HepG2 (cell line): ENCODE data around the gene SLC23A2.

ENCODE experiments used
- CC2D1A ChIP-seq: sonication (generic); formaldehyde crosslinking; IDR thresholded peaks from 2 replicates; pipeline ENCODE4 v1.8.1; 2023; ENCODE audit warnings: mild to moderate bottlenecking, missing genetic modification reagents
- CEBPB ChIP-seq: IDR thresholded peaks from 2 replicates; pipeline ENCODE4 v1.6.1; 2011; ENCODE audit warnings: low read depth, low read length, improper control_type of control experiment, borderline replicate concordance
- CENPT ChIP-seq: sonication (generic); formaldehyde crosslinking; IDR thresholded peaks from 2 replicates; pipeline ENCODE4 v1.8.0; 2022; ENCODE audit warnings: low read depth, mild to moderate bottlenecking, moderate library complexity, missing genetic modification reagents
- GABPA ChIP-seq, 2 experiments: IDR thresholded peaks; 2 replicates each; pipeline ENCODE4 v1.6.1; 2011 to 2016; ENCODE audit warnings: low read depth in 2 of 2, low read length in 1 of 2, missing biosample characterization in 1 of 2, missing genetic modification characterization in 1 of 2
- KAT2B ChIP-seq: fragments of 150-350 bp; IDR thresholded peaks from 2 replicates; pipeline ENCODE4 v1.6.1; 2014; ENCODE audit warnings: low read depth, low read length, borderline replicate concordance
- U2AF1 ChIP-seq: fragments of 200-400 bp; formaldehyde crosslinking; optimal IDR thresholded peaks from 2 replicates; pipeline ENCODE3; 2017; ENCODE audit warnings: mild to moderate bottlenecking, low read depth, low read length
- TF ChIP-seq, protein P1 (sequence below): sonication (generic); formaldehyde crosslinking; IDR thresholded peaks from 2 replicates; pipeline ENCODE4 v1.5.0; 2020; ENCODE audit warnings: mild to moderate bottlenecking, missing genetic modification reagents, moderate library complexity
- TF ChIP-seq, protein P2 (sequence below): IDR thresholded peaks from 2 replicates; pipeline ENCODE4 v1.6.1; 2016; ENCODE audit warnings: low read depth, borderline replicate concordance

DNA sequence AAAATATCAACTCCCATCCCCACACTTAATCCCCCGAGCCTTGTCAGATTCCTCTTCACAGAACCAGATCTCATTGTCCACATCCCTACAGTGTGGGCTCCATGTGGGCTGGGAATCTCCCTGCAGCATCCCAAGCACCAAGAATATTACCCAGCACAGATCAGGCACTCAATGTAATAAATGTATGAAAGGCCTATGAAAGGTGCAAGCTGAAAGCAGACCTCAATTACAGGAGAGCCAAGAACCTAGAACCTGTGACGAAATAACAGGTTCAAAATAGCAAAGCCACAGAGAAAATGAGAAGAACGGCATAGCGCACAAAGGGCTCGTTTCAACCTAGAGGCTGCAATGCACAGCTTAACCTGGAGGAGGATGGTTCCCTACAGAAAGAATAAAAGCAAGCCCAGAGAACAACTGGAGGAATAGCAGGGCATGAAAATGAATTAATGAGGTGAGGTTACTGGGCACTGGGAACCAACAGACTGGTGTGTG is 3.1 kb downstream of the SLC23A2 start:
- no peak for TF ChIP-seq CEBPB
- TF ChIP-seq CENPT (CRISPR knock-in tag) = no peak
- TF ChIP-seq CC2D1A (CRISPR knock-in tag) = no peak
- TF ChIP-seq, protein P1, sequence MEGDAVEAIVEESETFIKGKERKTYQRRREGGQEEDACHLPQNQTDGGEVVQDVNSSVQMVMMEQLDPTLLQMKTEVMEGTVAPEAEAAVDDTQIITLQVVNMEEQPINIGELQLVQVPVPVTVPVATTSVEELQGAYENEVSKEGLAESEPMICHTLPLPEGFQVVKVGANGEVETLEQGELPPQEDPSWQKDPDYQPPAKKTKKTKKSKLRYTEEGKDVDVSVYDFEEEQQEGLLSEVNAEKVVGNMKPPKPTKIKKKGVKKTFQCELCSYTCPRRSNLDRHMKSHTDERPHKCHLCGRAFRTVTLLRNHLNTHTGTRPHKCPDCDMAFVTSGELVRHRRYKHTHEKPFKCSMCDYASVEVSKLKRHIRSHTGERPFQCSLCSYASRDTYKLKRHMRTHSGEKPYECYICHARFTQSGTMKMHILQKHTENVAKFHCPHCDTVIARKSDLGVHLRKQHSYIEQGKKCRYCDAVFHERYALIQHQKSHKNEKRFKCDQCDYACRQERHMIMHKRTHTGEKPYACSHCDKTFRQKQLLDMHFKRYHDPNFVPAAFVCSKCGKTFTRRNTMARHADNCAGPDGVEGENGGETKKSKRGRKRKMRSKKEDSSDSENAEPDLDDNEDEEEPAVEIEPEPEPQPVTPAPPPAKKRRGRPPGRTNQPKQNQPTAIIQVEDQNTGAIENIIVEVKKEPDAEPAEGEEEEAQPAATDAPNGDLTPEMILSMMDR (CRISPR knock-in tag) = no peak
- no peak for TF ChIP-seq KAT2B
- no peak for TF ChIP-seq U2AF1
- TF ChIP-seq GABPA (IDR thresholded peaks at IDR 0.05; ENCODE audit: low read depth, low read length) = no peak
- no peak for TF ChIP-seq GABPA (CRISPR knock-in tag; IDR thresholded peaks at IDR 0.05; ENCODE audit: low read depth)
- TF ChIP-seq, protein P2, sequence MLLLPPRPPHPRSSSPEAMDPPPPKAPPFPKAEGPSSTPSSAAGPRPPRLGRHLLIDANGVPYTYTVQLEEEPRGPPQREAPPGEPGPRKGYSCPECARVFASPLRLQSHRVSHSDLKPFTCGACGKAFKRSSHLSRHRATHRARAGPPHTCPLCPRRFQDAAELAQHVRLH (CRISPR knock-in tag) = no peak
